HCEC 1CT (cell line): Measurements from ENCODE around the gene MON2.

Experiments used
- DNase-seq: peaks from one replicate; pipeline ENCODE4 v3.0.0-alpha.2; 2017

MON2 gene

DNA sequence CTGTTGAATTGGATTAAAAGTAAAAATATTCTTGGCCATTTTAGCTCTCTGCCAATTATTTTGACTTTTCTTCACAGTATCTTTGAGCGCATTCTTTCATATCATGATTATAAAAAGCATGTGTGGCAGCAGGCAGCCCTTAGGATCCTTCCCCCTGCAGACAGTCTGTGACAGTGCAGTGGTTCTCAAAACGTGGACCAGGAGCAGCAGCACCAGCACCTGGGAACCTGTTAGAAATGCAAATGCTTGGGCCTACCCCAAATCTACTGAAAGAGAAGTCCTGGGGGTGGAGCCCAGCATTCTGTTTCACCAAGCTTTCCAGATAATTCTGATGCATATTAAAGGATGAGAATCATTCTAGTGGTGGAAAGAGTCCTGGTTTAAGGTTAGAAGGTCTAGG lies 155.6 kb downstream of the MON2 start:
- DNase-seq = no peak

DNA sequence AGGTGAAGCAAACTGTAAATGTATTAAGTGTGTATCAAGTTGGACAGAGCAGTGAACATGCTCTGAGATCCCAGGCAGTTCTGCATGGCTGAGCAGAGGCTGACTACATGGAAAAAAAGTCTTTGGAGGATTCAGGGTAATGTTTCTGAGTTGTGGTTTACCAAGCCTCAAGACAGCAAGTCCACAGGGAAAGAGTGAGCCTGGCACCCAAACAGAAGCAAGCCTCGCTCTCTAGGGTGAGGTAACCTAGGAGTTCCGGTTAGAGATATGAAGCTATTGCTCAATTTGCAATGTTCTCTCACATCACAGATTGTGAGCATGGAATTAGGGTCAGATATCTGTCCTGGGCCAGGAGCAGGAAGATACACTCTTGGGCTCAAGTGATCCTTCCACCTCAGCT lies 158.6 kb downstream of the MON2 start:
- no peak for DNase-seq

DNA sequence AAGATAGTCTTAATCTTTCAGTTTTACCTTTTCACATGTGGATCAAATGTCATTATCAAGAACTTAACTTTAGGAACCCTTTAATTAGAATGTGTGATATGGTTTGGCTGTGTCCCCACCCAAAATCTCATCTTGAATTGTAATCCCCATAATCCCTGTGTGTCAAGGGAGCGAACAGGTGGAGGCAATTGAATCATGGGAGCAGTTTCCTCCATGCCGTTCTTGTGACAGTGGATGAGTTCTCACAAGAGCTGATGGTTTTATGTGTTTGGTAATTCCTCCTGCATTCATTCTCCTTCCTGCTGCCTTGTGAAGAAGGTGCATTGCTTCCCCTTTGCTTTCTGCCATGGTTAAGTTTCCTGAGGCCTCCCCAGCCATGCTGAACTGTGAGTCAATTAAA lies 160.6 kb downstream of the MON2 start:
- no peak for DNase-seq

DNA sequence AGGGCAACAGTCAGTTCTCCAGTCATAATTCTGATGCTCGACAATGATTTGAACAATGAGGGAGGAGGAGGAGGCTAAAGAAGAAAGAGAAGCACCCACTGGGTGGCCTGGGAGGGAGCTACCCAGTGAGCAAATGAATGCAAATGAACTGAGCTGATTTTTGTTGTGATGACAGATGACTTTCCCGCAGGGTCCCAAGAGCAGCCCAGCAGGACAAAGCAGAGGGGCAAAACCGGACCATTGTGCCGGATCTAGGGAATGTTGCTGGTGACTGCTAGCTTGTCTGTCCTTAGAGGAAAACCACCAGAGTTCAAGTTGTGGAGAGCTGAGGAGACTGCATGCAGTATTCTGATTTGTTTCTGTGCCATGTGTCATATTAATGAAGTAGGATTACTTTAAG lies 162.8 kb downstream of the MON2 start:
- DNase-seq = no peak

DNA sequence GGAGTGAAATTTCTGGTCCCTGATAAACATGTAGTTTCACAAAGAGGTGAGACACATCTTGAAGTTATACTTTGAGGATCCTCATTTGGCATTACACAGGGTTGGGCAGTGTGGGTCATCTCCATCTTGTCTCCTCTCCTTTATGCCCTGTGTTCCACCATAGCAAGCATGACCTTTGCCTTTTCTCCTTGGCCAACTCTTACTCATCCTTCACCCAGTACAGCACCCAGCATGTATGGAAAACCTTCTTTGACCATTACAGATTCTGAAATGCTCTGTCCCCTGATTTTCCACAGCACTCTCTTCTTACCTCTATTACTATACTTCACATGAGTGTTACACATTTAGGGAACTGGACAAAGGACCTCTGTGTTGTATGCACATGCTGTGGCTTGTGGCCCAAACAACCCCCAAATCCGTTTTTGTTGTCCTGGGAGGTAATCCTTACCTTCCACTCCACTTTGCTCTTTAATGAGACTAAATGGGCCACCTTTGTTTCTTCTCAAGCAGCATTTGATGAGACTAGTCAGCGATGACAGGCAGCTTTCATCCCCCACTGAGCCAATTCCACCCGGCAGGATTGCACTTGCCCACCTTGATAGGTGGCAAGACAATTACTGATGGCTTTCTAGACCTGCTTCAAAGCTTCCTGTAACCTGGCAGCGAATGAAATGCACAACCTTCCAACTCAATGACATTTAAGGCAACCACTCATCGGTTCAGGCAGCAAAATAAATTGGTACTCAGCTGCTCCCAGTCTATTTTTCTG lies 163.5 kb downstream of the MON2 start:
- DNase-seq = no peak

DNA sequence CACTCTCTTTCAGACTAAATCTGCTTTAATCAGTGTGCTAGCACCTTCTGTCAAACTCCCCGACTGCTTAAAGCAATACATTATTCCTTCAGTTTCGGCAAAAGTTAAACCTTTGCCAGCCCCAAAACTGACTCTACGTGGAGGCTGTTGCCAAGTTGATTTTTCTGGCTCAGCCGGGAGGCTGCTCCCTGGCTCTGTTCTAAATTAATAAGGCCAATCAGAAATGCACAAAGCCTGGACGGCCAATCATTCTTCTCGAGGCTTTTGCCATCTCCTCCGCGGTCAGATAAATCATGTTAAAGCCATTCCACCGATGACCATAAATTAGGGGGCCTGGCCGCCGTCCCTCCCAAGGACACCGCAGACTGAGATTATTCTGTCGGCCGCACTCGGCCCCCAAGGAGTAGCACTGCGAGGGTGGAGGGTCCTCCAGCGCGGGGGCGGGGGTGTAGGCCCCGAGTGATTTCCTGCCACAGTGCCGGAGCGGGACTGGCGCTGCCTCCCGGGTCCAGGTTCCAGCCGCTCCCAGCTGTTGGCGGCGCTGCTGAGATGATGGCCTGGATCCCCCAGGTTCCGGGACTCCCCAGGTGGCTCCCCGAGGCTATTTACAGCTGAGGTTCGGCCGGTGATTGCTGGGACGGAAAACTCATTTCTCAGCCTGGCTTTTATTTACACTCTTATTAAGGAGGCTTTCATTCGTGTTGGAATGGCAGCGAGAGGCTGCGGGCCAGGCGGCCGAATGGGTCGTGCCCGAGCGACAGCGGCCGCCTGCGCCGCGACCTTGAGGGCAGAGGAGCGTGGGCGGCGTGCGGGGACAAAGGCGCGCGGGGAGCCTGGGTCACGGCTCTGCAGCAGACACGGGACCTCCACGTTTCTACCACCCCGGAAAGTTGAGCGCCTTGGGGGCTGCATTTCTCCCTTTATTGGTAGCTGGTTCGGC lies 165.1 kb downstream of the MON2 start:
- DNase-seq = peak; percentile 77

DNA sequence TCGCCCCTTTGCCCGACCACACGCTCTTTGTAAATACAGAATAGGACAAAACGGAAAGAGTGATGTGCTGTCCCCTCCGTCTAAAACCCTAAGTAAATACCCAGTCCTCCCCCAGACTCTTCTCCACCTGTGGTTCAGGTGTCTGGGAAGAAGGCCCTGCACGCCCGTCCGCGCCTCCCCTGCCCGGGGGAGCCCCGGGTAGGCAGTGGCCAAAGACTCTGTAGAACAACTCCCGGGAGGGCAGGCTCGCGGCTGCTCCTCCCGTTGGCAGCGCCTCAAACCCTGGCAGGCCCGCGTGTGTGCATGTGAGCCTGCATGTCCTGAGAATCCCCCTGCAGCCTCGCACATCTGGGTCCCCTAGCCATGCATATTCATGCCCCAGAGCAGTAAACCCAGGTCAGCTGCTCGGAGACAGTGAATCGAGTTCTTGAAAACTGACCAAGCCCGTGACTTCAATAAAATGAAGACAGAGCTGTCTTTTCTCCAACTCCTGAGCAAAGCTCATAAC lies 165.8 kb downstream of the MON2 start:
- DNase-seq = peak; percentile 21

DNA sequence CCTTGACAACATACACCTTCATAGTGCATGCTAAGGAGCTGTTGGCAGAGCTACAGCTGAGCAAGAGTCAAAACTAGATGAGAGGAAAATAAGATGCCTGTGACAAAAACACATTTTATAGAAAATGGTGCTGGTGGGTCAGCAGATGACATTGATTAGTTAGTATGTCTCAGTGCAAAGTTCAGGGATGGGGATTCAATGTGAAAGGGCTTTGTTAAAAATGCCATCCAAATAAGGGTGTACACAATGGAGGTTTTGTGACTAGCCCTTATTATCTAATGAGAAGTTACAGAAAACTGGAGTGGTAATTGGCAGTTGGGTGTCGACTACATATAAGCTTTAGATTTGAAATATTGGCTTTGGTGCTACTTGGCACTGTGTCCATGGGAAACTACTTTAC lies 169.0 kb downstream of the MON2 start:
- DNase-seq = no peak

DNA sequence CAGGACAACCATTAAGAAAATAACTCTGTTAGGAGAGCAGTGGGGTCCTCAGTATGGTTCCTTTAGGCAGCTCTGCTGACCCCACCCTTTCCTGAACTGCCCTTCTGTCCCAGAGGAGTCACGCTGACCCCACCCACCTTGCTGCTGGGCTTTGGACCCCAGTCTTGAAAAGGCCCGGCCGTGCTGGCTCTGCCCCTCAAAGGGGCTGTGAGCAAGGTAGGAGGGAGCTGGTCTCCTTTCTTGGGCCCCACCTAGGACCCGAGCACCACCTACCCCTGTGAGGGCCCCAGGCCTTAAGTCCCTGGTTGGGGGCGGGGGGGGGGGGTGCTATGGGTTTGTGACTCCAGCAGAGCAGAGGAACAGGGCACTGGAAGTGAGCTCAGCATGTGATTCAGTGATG lies 171.1 kb downstream of the MON2 start:
- no peak for DNase-seq

DNA sequence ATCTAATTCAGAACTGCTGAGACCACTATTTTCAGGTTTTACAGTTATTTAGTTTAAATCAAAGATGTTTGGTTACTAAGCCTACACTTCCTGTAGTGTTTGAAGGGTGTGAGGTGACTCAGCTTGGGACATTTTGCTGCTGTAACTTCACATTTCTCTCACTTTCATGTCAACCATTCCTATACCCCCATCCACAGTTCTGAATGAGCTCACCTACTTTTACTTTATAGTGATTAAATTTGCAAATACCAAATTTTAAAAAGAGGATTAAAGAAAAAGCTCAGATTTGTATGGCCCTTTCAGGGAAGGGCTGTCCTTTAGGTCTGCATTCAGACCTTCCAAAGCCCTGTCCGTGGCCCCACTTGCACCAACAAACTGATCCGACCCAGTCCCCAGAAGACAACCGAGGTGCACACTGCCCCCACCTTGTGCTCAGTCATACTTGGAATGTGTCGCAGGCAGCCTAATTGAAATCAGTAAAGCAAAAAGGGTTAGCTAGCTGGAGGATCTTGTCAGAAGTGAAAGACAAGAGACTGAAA lies 174.4 kb downstream of the MON2 start:
- peak; percentile 53 for DNase-seq

DNA sequence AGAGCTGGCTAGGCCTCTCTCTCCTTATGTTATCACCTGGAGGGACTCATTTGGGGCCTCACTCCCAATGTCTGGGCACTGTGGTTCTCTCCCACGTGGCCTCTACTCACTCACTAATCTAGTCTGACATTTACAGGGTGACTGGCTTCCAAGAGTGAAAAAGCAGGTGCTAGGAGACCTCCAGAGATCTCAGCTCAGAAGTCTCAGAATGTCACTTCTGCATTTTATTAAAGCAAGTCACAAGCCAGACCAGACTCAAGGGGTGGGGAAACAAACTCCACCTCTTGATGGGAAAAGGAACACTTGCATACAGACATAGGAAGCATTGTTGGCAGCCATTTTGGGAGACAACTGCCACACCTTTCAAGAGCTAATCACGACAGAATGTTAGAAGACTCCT lies 175.9 kb downstream of the MON2 start:
- no peak for DNase-seq

DNA sequence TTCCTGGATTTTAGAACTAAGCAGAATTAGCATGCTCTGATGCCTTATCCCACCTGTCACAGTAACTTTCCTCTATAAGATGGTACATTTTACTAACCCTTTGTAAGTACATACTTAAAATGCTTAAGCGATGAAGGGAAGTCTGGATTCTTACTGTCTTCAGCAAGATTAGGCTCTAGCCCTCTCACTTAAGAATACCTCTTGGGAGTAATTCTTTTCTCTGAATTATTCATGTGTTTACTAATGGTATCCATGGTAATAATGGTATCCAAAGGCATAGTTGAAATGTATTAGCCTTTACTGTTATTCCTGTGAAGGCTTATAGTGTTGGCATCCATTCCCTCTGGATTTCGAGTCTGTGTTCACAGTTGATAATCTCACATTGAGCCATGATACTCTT lies 176.9 kb downstream of the MON2 start:
- no peak for DNase-seq

DNA sequence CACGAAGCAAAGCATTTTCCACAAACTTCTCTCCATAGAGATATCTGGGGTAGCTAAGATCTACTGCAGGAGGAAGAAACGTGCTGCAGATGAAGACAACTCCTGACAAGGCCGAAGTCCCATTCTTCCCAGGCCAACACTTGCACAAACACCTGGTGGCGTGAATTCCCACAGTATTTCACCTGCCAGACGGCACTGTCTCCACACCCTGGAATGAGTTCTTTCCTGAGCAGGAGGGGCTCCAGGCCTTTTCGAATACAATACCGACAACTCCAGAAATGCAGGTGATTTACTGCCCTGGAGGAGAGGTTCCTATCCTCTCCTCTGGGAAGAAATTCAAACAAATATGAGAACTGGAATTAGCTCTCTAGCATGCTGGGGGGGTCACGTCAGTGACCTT lies 179.9 kb downstream of the MON2 start:
- DNase-seq = no peak

DNA sequence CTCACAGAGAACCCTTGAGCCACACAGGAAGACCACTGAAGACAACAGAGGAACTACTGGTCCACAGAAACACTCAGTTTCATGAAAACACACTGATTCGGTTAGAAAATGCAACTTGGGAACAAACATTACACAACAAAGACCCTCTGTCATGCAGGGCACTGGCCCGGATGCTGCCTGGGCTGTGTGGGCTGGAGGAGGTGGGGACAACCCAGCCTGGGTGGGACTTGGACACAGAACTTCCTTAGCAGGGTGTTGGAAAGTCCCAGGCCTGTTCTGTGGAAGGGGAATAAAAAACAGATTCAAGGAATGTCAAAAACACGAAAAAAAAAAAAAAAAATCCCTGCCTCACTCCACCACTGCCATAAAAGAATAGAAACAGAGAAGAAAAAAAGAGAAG lies 181.0 kb downstream of the MON2 start:
- no peak for DNase-seq

DNA sequence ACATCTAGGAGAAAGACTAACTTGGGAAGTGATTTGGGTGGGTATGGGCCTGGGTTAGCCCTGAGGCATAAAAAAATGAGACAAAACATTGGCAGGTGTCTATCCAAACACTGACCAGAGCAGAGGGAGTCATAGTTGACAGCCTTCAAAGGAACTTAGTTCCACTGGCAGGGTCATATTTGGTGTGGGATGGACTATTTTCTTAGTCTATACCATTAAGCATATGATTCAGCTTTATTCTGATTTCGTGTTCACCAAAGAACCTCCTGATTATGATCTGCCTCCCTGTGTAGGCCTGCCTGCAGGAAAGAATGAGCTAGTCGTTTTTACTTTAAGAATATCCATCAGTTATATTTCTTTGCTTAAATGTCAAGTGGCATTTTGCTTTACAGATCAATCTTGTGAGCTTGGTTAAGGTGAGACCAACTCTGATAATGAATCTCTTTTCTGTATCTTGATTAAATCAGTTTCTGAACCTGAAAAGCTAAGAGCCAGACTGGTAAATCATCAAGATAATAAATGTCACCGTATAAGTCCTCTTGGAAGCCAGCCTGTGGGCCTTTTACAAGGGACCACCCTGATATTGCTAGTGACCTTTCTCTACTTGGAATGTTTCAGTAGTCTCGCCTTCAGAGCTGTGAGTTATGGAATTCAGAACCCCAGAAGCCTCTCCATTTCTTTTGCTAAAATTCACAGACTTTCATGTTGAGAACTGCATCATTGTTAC lies 182.9 kb downstream of the MON2 start:
- DNase-seq = no peak
